Measurements from ENCODE around the gene MAPK6. TPM values are rescaled to one million over a fixed set of nuclear protein-coding genes. Genes with fewer than 3 reads are reported as not detected.
A peak's percentile ranks its signal among the peaks of the same experiment; 100 is the strongest.

Gene MAPK6
- total RNA-seq, 1 donor from 2014 or later = 23.5 TPM

DNA sequence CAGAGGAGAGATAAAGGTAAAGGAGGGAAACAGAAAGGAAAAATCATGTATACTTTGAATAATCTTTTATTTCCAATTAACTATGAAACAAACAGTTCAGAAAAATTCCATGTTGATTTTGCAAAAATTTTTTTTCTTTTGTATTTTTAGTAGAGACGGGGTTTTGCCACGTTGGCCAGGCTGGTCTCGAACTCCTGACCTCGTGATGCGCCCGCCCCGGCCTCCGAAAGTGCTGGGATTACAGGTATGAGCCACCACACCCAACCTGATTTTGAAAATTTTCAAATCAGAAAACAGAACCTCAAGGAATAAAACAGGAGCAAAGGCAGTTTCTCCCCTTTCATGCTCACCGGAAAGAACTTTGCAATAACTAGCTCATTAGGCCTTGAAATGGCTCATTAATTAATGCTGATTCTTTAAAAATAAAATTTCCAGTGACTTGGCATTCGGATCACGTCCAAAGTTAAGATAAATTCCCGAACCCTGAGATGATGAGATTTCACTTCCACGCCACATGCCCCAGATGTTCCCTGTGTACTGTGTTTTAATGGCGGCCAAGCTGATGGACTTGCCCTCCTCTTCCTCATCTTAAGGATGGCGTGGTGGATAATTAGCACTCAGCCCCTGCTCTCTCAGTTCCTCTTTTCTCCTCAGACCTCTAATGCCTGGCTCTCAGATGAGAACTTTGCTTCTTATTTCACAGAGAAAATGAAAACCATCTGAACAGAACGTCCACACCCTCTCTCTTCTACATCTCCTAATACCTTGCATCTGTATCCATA lies 82.7 kb downstream of the MAPK6 start:
- H3K36me3 ChIP-seq (ENCODE audit: control insufficient read depth in 3 of 3, insufficient read depth in 3 of 3, low read length in 3 of 3) = no peaks in the 10 kb centered on the region
- H3K4me1 ChIP-seq (ENCODE audit: control insufficient read depth in 3 of 3, insufficient read depth in 3 of 3, low read length in 3 of 3) = peaks cover 0 to 4% (median 2%) of the 10 kb centered on the region in 3 donors
- H3K4me3 ChIP-seq (ENCODE audit: low read length in 3 of 3) = no peak overlapping the region
- H3K27me3 ChIP-seq (ENCODE audit: control insufficient read depth in 3 of 3, insufficient read depth in 3 of 3, low read length in 3 of 3) = no peaks in the 10 kb centered on the region
- H3K9me3 ChIP-seq (ENCODE audit: control insufficient read depth in 3 of 3, low read length in 3 of 3) = no peaks in the 10 kb centered on the region
- no peak overlapping the region for H3K9ac ChIP-seq (ENCODE audit: low read depth in 1 of 3, low read length in 3 of 3)
- no peak overlapping the region for H3K27ac ChIP-seq (ENCODE audit: low read depth, low read length)

DNA sequence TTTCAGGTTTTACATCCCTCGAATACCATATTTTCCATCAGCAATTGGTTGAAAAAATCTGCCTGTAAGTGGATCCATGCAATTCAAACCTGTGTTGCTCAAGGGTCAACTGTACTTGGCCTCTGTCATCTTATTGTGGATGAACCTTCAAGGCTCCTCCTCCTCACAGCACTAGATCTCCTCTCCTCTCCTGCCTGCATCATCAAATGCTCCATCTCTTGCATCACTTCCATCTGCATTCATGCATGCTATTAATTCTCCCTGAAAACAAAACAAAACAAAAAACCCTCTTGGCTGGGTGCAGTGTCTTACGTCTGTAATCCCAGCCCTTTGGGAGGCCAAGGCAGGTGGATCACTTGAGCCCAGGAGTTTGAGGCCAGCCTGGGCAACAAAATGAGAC lies 83.4 kb downstream of the MAPK6 start:
- Histone ChIP-seq H3K4me1 (ENCODE audit: control insufficient read depth in 3 of 3, insufficient read depth in 3 of 3, low read length in 3 of 3) (peaks cover 0 to 4% (median 2%) of the 10 kb centered on the region in 3 donors), H3K4me3 (ENCODE audit: low read length in 3 of 3) (no peak overlapping the region), H3K36me3 (ENCODE audit: control insufficient read depth in 3 of 3, insufficient read depth in 3 of 3, low read length in 3 of 3) (no peaks in the 10 kb centered on the region), H3K27ac (ENCODE audit: low read depth, low read length) (no peak overlapping the region), H3K9me3 (ENCODE audit: control insufficient read depth in 3 of 3, low read length in 3 of 3) (no peaks in the 10 kb centered on the region), H3K9ac (ENCODE audit: low read depth in 1 of 3, low read length in 3 of 3) (no peak overlapping the region), H3K27me3 (ENCODE audit: control insufficient read depth in 3 of 3, insufficient read depth in 3 of 3, low read length in 3 of 3) (no peaks in the 10 kb centered on the region)

DNA sequence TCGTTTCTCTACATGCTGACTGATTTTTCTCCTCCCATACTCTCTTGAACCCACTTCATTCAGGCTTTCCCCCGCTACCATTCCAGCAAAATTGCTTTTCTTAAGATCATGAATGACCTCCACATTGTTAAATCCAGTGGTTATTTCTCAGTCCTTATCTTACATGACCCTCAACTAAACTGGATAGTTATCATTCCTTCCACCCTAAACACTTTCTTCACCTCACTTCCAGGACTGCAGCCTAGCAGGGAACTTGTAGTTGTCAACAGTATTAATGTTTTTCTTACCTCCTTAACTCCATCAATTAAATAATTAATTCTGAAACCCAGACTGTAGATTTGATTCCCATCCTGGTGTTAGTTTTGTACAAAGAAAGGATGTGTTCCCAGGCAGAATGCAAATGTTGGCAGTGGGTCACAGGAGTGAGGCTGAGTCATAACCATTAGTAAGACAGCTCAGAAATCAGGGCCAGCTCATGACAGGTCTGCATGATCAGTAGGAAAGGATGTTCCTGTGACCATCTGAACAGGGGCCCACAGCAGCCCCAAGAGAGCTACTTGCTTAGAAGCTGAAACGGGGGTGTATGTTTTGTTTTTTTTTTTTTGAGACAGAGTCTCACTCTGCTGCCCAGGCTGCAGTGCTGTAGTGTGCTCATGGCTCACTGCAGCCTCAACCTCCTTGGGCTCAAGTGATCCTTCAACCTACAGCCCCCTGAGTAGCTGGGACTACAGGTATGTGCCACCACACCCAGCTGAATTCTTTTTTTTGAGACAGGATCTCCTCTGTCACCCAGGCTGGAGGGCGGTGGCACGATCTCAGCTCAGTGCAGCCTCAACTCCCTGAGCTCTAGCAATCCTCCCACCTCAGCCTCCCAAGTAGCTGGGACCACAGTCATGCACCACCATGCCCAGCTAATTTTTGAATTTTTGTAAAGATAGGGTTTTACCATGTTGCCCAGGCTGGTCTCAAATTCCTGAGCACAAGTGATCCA lies 84.5 kb downstream of the MAPK6 start:
- H3K36me3 ChIP-seq (ENCODE audit: control insufficient read depth in 3 of 3, insufficient read depth in 3 of 3, low read length in 3 of 3) = no peaks in the 10 kb centered on the region
- no peaks in the 10 kb centered on the region for H3K9me3 ChIP-seq (ENCODE audit: control insufficient read depth in 3 of 3, low read length in 3 of 3)
- no peak overlapping the region for H3K9ac ChIP-seq (ENCODE audit: low read depth in 1 of 3, low read length in 3 of 3)
- no peak overlapping the region for H3K4me3 ChIP-seq (ENCODE audit: low read length in 3 of 3)
- peak overlapping the region; percentile 12 for H3K27ac ChIP-seq (ENCODE audit: low read depth, low read length)
- H3K27me3 ChIP-seq (ENCODE audit: control insufficient read depth in 3 of 3, insufficient read depth in 3 of 3, low read length in 3 of 3) = no peaks in the 10 kb centered on the region
- H3K4me1 ChIP-seq (ENCODE audit: control insufficient read depth in 3 of 3, insufficient read depth in 3 of 3, low read length in 3 of 3) = peaks cover 0 to 4% (median 2%) of the 10 kb centered on the region in 3 donors

DNA sequence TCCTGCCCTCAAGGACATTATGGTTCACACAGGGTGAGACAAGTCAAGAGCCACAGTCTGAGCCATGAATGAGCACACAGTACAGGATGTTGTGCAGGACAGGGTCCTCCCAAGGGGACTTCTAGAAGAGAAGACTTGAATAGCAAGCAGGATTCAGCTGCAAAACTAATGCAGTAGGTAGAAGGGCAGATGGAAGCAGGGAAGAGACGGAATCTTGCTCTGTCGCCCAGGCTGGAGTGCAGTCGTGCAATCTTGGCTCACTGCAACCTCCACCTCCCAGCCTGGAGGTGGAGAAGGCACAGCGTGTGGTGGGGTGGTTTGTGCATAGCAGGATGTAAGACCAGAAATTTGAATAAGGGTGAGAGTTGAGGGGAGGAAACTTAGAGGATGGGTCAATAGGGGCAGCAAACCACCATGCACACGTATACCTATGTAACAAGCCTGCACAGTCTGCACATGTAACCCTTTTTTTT lies 85.5 kb downstream of the MAPK6 start:
- Histone ChIP-seq H3K27ac (ENCODE audit: low read depth, low read length) (no peak overlapping the region), H3K36me3 (ENCODE audit: control insufficient read depth in 3 of 3, insufficient read depth in 3 of 3, low read length in 3 of 3) (no peaks in the 10 kb centered on the region), H3K9me3 (ENCODE audit: control insufficient read depth in 3 of 3, low read length in 3 of 3) (no peaks in the 10 kb centered on the region), H3K27me3 (ENCODE audit: control insufficient read depth in 3 of 3, insufficient read depth in 3 of 3, low read length in 3 of 3) (no peaks in the 10 kb centered on the region), H3K9ac (ENCODE audit: low read depth in 1 of 3, low read length in 3 of 3) (no peak overlapping the region), H3K4me1 (ENCODE audit: control insufficient read depth in 3 of 3, insufficient read depth in 3 of 3, low read length in 3 of 3) (peaks cover 0 to 4% (median 2%) of the 10 kb centered on the region in 3 donors), H3K4me3 (ENCODE audit: low read length in 3 of 3) (no peak overlapping the region)

DNA sequence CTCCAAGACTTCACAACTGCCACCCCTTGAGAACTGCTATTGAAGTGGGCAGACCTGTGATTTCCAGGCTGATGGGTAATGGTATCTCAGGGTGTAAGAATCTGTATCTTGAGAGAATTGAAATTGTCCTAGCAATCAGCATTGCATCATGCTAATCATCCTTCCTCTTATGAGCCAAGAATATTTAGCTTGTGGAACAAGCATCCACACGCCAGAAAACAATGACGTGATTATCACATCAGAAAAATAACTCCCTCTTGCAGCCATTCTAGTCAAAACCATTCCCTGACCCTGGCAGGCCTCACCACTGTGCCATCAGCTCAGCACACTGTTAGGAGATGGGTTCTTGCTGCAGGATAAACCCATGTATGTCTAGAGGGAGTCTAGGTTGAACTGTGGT lies 86.8 kb downstream of the MAPK6 start:
- Histone ChIP-seq H3K9ac (ENCODE audit: low read depth in 1 of 3, low read length in 3 of 3) (no peak overlapping the region), H3K27ac (ENCODE audit: low read depth, low read length) (no peak overlapping the region), H3K4me3 (ENCODE audit: low read length in 3 of 3) (no peak overlapping the region), H3K27me3 (ENCODE audit: control insufficient read depth in 3 of 3, insufficient read depth in 3 of 3, low read length in 3 of 3) (peaks cover 0 to 10% (median 5%) of the 10 kb centered on the region in 3 donors), H3K9me3 (ENCODE audit: control insufficient read depth in 3 of 3, low read length in 3 of 3) (no peaks in the 10 kb centered on the region), H3K36me3 (ENCODE audit: control insufficient read depth in 3 of 3, insufficient read depth in 3 of 3, low read length in 3 of 3) (no peaks in the 10 kb centered on the region), H3K4me1 (ENCODE audit: control insufficient read depth in 3 of 3, insufficient read depth in 3 of 3, low read length in 3 of 3) (peaks cover 0 to 3% (median 2%) of the 10 kb centered on the region in 3 donors)

DNA sequence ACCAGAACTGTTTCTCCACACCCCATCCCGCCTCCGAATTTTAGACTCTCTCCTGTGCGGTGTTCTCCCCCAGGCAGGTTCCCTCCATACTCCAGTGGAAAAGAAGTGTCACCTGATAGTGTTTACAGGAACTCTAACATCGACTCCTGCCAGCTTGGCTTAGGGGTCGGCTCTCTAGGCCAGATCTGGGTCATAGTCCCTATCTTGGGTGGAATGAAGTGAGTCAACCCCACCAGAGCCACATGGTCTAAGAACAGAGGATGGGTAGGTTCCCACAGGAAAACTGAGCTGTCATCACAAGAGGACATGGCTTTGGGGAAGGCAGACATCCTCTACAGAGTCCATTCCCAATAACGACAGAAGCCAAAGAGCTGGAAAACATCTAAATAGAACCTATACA lies 87.6 kb downstream of the MAPK6 start:
- Histone ChIP-seq H3K9me3 (ENCODE audit: control insufficient read depth in 3 of 3, low read length in 3 of 3) (no peaks in the 10 kb centered on the region), H3K4me1 (ENCODE audit: control insufficient read depth in 3 of 3, insufficient read depth in 3 of 3, low read length in 3 of 3) (peaks cover 0 to 2% (median 0%) of the 10 kb centered on the region in 3 donors), H3K27me3 (ENCODE audit: control insufficient read depth in 3 of 3, insufficient read depth in 3 of 3, low read length in 3 of 3) (peaks cover 4 to 14% (median 12%) of the 10 kb centered on the region in 3 donors), H3K4me3 (ENCODE audit: low read length in 3 of 3) (no peak overlapping the region), H3K27ac (ENCODE audit: low read depth, low read length) (no peak overlapping the region), H3K36me3 (ENCODE audit: control insufficient read depth in 3 of 3, insufficient read depth in 3 of 3, low read length in 3 of 3) (no peaks in the 10 kb centered on the region), H3K9ac (ENCODE audit: low read depth in 1 of 3, low read length in 3 of 3) (no peak overlapping the region)

DNA sequence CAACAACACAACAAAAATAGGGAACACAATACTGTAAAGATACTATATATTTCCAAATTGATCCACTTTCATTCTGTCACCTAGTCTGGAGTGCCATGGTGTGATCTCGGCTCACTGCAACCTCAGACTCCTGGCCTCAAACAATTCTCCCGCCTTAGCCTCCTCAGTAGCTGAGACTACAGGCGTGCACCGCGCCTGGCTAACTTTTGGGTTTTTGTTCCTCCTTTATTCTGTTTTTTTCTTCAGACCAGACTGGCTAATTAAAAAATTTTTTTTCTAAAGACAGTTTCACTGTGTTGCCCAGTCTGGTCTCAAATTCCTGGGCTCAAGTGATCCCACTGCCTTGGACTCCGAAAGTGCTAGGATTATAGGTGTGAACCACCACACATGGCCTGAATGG lies 88.2 kb downstream of the MAPK6 start:
- peaks cover 0 to 2% (median 1%) of the 10 kb centered on the region in 3 donors for H3K4me1 ChIP-seq (ENCODE audit: control insufficient read depth in 3 of 3, insufficient read depth in 3 of 3, low read length in 3 of 3)
- H3K9ac ChIP-seq (ENCODE audit: low read depth in 1 of 3, low read length in 3 of 3) = no peak overlapping the region
- no peak overlapping the region for H3K27ac ChIP-seq (ENCODE audit: low read depth, low read length)
- H3K4me3 ChIP-seq (ENCODE audit: low read length in 3 of 3) = no peak overlapping the region
- H3K27me3 ChIP-seq (ENCODE audit: control insufficient read depth in 3 of 3, insufficient read depth in 3 of 3, low read length in 3 of 3) = peaks cover 8 to 20% (median 18%) of the 10 kb centered on the region in 3 donors
- no peaks in the 10 kb centered on the region for H3K36me3 ChIP-seq (ENCODE audit: control insufficient read depth in 3 of 3, insufficient read depth in 3 of 3, low read length in 3 of 3)
- no peaks in the 10 kb centered on the region for H3K9me3 ChIP-seq (ENCODE audit: control insufficient read depth in 3 of 3, low read length in 3 of 3)

DNA sequence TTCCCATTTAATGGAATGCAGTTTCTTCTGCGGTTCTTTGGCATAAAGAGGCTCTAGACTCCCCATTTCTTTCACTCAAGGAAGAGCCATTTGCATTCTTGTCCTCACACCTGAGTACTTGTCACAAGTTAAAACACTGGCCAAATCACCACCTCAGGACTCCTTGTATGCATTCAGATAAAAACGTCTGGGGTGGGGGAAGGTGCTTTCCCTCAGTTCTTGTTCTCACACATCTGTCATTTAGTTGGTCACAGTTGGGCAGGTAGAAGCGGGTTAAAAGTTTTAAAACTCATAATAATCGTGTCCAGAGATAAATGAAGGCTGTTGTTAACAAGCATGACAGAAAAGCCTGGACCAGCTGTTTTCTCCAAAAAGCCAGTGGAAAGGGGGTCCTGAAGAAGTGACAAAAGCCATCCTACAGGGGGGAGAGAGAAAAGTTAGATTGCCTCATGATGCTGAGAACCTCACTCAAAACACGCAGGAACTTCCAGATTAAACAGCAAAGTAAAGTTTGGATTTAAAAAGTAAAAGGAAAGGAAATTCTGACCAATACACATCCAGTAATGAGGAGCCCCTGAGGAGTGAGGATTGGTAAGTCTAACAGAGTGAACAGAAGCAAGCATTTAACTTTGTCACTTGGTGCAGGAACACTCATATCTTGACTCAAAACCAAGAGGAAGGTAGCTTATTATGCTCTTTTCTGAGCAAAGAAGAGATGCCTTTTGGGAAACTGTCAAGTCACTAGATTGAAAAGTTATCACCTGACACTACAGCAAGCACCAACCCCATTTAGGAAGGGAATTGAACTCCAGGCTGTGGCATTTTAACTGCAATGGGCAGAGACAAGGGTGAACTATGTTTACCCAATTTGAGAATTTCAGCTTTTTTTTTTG lies 90.8 kb downstream of the MAPK6 start:
- no peak overlapping the region for H3K27ac ChIP-seq (ENCODE audit: low read depth, low read length)
- no peaks in the 10 kb centered on the region for H3K36me3 ChIP-seq (ENCODE audit: control insufficient read depth in 3 of 3, insufficient read depth in 3 of 3, low read length in 3 of 3)
- H3K4me1 ChIP-seq (ENCODE audit: control insufficient read depth in 3 of 3, insufficient read depth in 3 of 3, low read length in 3 of 3) = peaks cover 0 to 3% (median 0%) of the 10 kb centered on the region in 3 donors
- H3K4me3 ChIP-seq (ENCODE audit: low read length in 3 of 3) = no peak overlapping the region
- H3K9me3 ChIP-seq (ENCODE audit: control insufficient read depth in 3 of 3, low read length in 3 of 3) = no peaks in the 10 kb centered on the region
- H3K9ac ChIP-seq (ENCODE audit: low read depth in 1 of 3, low read length in 3 of 3) = no peak overlapping the region
- H3K27me3 ChIP-seq (ENCODE audit: control insufficient read depth in 3 of 3, insufficient read depth in 3 of 3, low read length in 3 of 3) = peaks cover 11 to 22% (median 21%) of the 10 kb centered on the region in 3 donors

DNA sequence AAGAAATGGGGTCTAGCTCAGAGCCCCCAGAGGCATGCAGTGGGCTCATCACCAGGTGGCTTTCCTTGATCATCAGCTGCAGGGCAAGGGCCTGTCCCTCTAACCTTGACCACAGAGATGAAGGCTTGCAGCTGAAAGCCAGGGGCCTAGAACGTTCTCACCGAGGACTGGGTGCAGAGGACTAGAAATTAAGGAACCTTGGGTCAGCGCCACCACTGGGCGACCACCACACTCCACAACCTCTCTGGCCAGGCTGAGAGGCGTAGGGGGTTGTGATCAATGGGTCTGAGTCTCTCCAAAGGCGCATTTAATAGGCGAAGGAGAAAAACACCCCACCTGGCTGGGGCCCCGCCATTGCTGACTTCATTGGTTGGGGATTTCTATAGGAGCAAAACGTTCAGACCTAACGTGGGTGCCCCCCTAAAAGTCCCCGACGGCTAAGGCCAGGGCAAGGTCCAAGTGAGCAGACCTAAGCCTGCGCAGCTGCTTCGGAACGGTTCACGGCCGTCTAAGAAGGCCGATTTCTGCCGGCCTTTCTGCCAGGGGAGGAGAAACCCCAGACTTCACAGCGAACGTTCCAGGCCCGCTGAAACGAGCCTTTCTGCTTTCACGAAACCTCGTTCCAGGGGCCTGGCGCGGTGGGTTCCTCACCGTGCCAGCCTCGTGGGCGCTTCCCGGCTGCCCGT lies 92.6 kb downstream of the MAPK6 start:
- peak overlapping the region in 1 of 3 donors; percentile 19 for H3K4me3 ChIP-seq (ENCODE audit: low read length in 3 of 3)
- no peaks in the 10 kb centered on the region for H3K9me3 ChIP-seq (ENCODE audit: control insufficient read depth in 3 of 3, low read length in 3 of 3)
- peaks cover 0 to 3% (median 0%) of the 10 kb centered on the region in 3 donors for H3K4me1 ChIP-seq (ENCODE audit: control insufficient read depth in 3 of 3, insufficient read depth in 3 of 3, low read length in 3 of 3)
- H3K27me3 ChIP-seq (ENCODE audit: control insufficient read depth in 3 of 3, insufficient read depth in 3 of 3, low read length in 3 of 3) = peaks cover 11 to 24% (median 22%) of the 10 kb centered on the region in 3 donors
- H3K27ac ChIP-seq (ENCODE audit: low read depth, low read length) = no peak overlapping the region
- peak overlapping the region in 1 of 3 donors; percentile 50 for H3K9ac ChIP-seq (ENCODE audit: low read depth in 1 of 3, low read length in 3 of 3)
- H3K36me3 ChIP-seq (ENCODE audit: control insufficient read depth in 3 of 3, insufficient read depth in 3 of 3, low read length in 3 of 3) = no peaks in the 10 kb centered on the region
